HL-60/S4 treated with phorbol 12-myristate 13-acetate at 8.2 ng/mL for 4 days and 3 days (cell line): ENCODE measurements around the gene ABCA4.

ENCODE experiments used
- in situ Hi-C: fragments of 300-500 bp; cut with MboI; formaldehyde crosslinking; loops from 2 replicates; pipeline ENCODE4 v1.15.0; 2022; ENCODE audit warnings: low sequenced_read_pairs

Gene ABCA4

GRCh38 chr1:94058766-94059165, 62.2 kb downstream of the ABCA4 start:
- in situ Hi-C loops: loop anchor here (25.0 kb wide), 2 partner anchors 404 to 754 kb away; partner anchors contain the start of gene SLC44A3

GRCh38 chr1:94056996-94057395, 64.0 kb downstream of the ABCA4 start:
- in situ Hi-C loops: loop anchor here (25.0 kb wide), 2 partner anchors 405 to 755 kb away; partner anchors contain the start of gene SLC44A3

GRCh38 chr1:94056171-94056570, 64.8 kb downstream of the ABCA4 start:
- in situ Hi-C loops: loop anchor here (25.0 kb wide), 2 partner anchors 406 to 756 kb away; partner anchors contain the start of gene SLC44A3

- in situ Hi-C loops: loop anchor here (25.0 kb wide), 2 partner anchors 407 to 757 kb away; partner anchors contain the start of gene SLC44A3
These were observed 65.4 kb downstream of the ABCA4 start for GRCh38 chr1:94055459-94056122.

- in situ Hi-C loops: loop anchor here (25.0 kb wide), 2 partner anchors 412 to 762 kb away; partner anchors contain the start of gene SLC44A3
These were observed 70.3 kb downstream of the ABCA4 start for GRCh38 chr1:94050675-94051074.

- in situ Hi-C loops: loop anchor here (25.0 kb wide), 2 partner anchors 412 to 762 kb away; partner anchors contain the start of gene SLC44A3
These were observed 70.7 kb downstream of the ABCA4 start for GRCh38 chr1:94050254-94050653.

- in situ Hi-C loops: loop anchor here (25.0 kb wide), 2 partner anchors 413 to 763 kb away; partner anchors contain the start of gene SLC44A3
These were observed 71.2 kb downstream of the ABCA4 start for GRCh38 chr1:94049791-94050190.

GRCh38 chr1:94048413-94049164, 72.4 kb downstream of the ABCA4 start:
- in situ Hi-C loops: no loop called here

- in situ Hi-C loops: no loop called here
These were observed 73.0 kb downstream of the ABCA4 start for GRCh38 chr1:94047949-94048348.

- in situ Hi-C loops: no loop called here
These were observed 75.4 kb downstream of the ABCA4 start for GRCh38 chr1:94045465-94046056.

- in situ Hi-C loops: no loop called here
These were observed 76.1 kb downstream of the ABCA4 start for GRCh38 chr1:94044891-94045290.

- in situ Hi-C loops: no loop called here
These were observed 76.6 kb downstream of the ABCA4 start for GRCh38 chr1:94044290-94044790.

- in situ Hi-C loops: no loop called here
These were observed 77.1 kb downstream of the ABCA4 start for GRCh38 chr1:94043738-94044289.

- in situ Hi-C loops: no loop called here
These were observed 78.6 kb downstream of the ABCA4 start for GRCh38 chr1:94042388-94042787.

GRCh38 chr1:94039871-94040569, 80.9 kb downstream of the ABCA4 start:
- in situ Hi-C loops: no loop called here

GRCh38 chr1:94039514-94039870, 81.5 kb downstream of the ABCA4 start:
- in situ Hi-C loops: no loop called here

- in situ Hi-C loops: no loop called here
These were observed 82.4 kb downstream of the ABCA4 start for GRCh38 chr1:94038511-94038910.

- in situ Hi-C loops: no loop called here
These were observed 83.3 kb downstream of the ABCA4 start for GRCh38 chr1:94037392-94038229.

- in situ Hi-C loops: no loop called here
These were observed 84.2 kb downstream of the ABCA4 start for GRCh38 chr1:94036730-94037129.
